Neural progenitor cell (in vitro differentiated cells): ENCODE data around the gene SPOCK1. TPM values are rescaled to one million over a fixed set of nuclear protein-coding genes. Genes with fewer than 3 reads are reported as not detected.

Experiments
- DNase-seq: peaks from one replicate; pipeline ENCODE4 v3.0.0-alpha.2; 2016; ENCODE audit warnings: low spot score
- H2AFZ ChIP-seq: fragments of 200-600 bp; sonication (generic); replicated peaks from 2 replicates; pipeline ENCODE4 v1.6.1; 2016; ENCODE audit warnings: antibody characterized with exemption
- H3F3A ChIP-seq: fragments of 200-600 bp; sonication (generic); 2 replicates; pipeline ENCODE4 v1.6.1; 2016; ENCODE audit warnings: antibody characterized with exemption, low read depth
- H3K27ac ChIP-seq: fragments of 200-600 bp; sonication (generic); 2 replicates; pipeline ENCODE4 v1.5.1; 2016; ENCODE audit warnings: mild to moderate bottlenecking
- H3K27me3 ChIP-seq: fragments of 200-600 bp; sonication (generic); 2 replicates; pipeline ENCODE4 v1.6.1; 2016; ENCODE audit warnings: mild to moderate bottlenecking, moderate library complexity
- H3K36me3 ChIP-seq: fragments of 200-600 bp; sonication (generic); 2 replicates; pipeline ENCODE4 v1.5.1; 2016
- H3K4me1 ChIP-seq: fragments of 200-600 bp; sonication (generic); 2 replicates; pipeline ENCODE4 v1.6.1; 2016; ENCODE audit warnings: mixed run types
- H3K4me2 ChIP-seq: fragments of 200-600 bp; sonication (generic); 2 replicates; pipeline ENCODE4 v1.6.1; 2016
- H3K4me3 ChIP-seq: fragments of 200-600 bp; sonication (generic); 2 replicates; pipeline ENCODE4 v1.5.1; 2016
- H3K79me2 ChIP-seq: fragments of 200-600 bp; sonication (generic); 2 replicates; pipeline ENCODE4 v1.6.1; 2016; ENCODE audit warnings: low read depth
- H3K9ac ChIP-seq: fragments of 200-600 bp; sonication (generic); 2 replicates; pipeline ENCODE4 v1.6.1; 2016
- H3K9me3 ChIP-seq: fragments of 200-600 bp; sonication (generic); 2 replicates; pipeline ENCODE4 v1.5.1; 2016; ENCODE audit warnings: low read depth
- H4K20me1 ChIP-seq: fragments of 200-600 bp; sonication (generic); 2 replicates; pipeline ENCODE4 v1.6.1; 2016; ENCODE audit warnings: low read depth
- H3K27ac Mint-ChIP-seq: 3 replicates; pipeline ENCODE4 v1.8.0; 2021; ENCODE audit warnings: mixed read lengths
- H3K27me3 Mint-ChIP-seq: 2 replicates; pipeline ENCODE4 v1.8.0; 2022; ENCODE audit warnings: low read depth, mild to moderate bottlenecking, inconsistent platforms, moderate library complexity, mixed read lengths; ENCODE audit not compliant: insufficient read depth
- H3K36me3 Mint-ChIP-seq: 3 replicates; pipeline ENCODE4 v1.8.0; 2021; ENCODE audit warnings: mixed read lengths
- H3K4me1 Mint-ChIP-seq: 3 replicates; pipeline ENCODE4 v1.8.0; 2021; ENCODE audit warnings: mixed read lengths
- H3K4me3 Mint-ChIP-seq: 3 replicates; pipeline ENCODE4 v1.8.0; 2021; ENCODE audit warnings: mild to moderate bottlenecking, moderate library complexity, mixed read lengths
- H3K9me3 Mint-ChIP-seq: 3 replicates; pipeline ENCODE4 v1.8.0; 2020; ENCODE audit warnings: mixed read lengths
- CTCF ChIP-seq: fragments of 200-600 bp; sonication (generic); IDR thresholded peaks from 2 replicates; pipeline ENCODE4 v1.5.1; 2017; ENCODE audit warnings: antibody characterized with exemption, mild to moderate bottlenecking
- EZH2 ChIP-seq: fragments of 200-600 bp; sonication (generic); IDR thresholded peaks from 2 replicates; pipeline ENCODE4 v1.6.1; 2017; ENCODE audit warnings: antibody characterized with exemption, mild to moderate bottlenecking, moderate library complexity
- EZH2phosphoT487 ChIP-seq: fragments of 200-600 bp; sonication (generic); IDR thresholded peaks from 2 replicates; pipeline ENCODE4 v1.6.1; 2017; ENCODE audit warnings: antibody characterized with exemption
- total RNA-seq: library from RNA; depleted of rRNA; stranded (reverse); fragments of >200 nt; gene quantifications from 2 replicates; pipeline ENCODE4 v1.2.3, GENCODE V29; 2015; ENCODE audit warnings: low replicate concordance

The SPOCK1 gene
- total RNA-seq, 1 donor from 2014 or later: 6.9 TPM

GRCh38 chr5:137019229-137019628 lies 479.9 kb downstream of the SPOCK1 start:
- Histone ChIP-seq H3K4me3 (no peak overlapping the region), H3K27me3 (no peaks in the 10 kb centered on the region), H3K9ac (no peak overlapping the region), H3F3A (no peaks in the 10 kb centered on the region), H3K4me1 (peaks cover 20% of the 10 kb centered on the region), H2AFZ (no peak overlapping the region), H3K27ac (no peak overlapping the region), H3K79me2 (no peaks in the 10 kb centered on the region), H3K36me3 (no peaks in the 10 kb centered on the region), H3K9me3 (no peaks in the 10 kb centered on the region), H4K20me1 (no peaks in the 10 kb centered on the region), H3K4me2 (no peak overlapping the region)
- TF ChIP-seq EZH2: no peak
- no peak for TF ChIP-seq EZH2phosphoT487
- no peak for TF ChIP-seq CTCF
- no peak for DNase-seq
- no peaks in the 10 kb centered on the region for H3K9me3 Mint-ChIP-seq
- H3K27me3 Mint-ChIP-seq: no peaks in the 10 kb centered on the region
- H3K36me3 Mint-ChIP-seq: no peaks in the 10 kb centered on the region
- H3K27ac Mint-ChIP-seq: no peak overlapping the region
- H3K4me1 Mint-ChIP-seq: peaks cover 14% of the 10 kb centered on the region
- H3K4me3 Mint-ChIP-seq: no peak overlapping the region

GRCh38 chr5:137016783-137017324 lies 482.3 kb downstream of the SPOCK1 start:
- no peaks in the 10 kb centered on the region for H3K79me2 ChIP-seq
- no peaks in the 10 kb centered on the region for H3K27me3 Mint-ChIP-seq
- peaks cover 14% of the 10 kb centered on the region for H3K4me1 Mint-ChIP-seq
- H3K27ac Mint-ChIP-seq: no peak overlapping the region
- no peak overlapping the region for H3K4me3 Mint-ChIP-seq
- H3K9me3 Mint-ChIP-seq: no peaks in the 10 kb centered on the region
- TF ChIP-seq EZH2 (no peak), EZH2phosphoT487 (no peak), CTCF (no peak)
- H3K4me3 ChIP-seq: no peak overlapping the region
- no peaks in the 10 kb centered on the region for H3K9me3 ChIP-seq
- H4K20me1 ChIP-seq: no peaks in the 10 kb centered on the region
- no peak overlapping the region for H3K27ac ChIP-seq
- peaks cover 20% of the 10 kb centered on the region for H3K4me1 ChIP-seq
- no peaks in the 10 kb centered on the region for H3K27me3 ChIP-seq
- H3K36me3 ChIP-seq: no peaks in the 10 kb centered on the region
- no peak overlapping the region for H3K9ac ChIP-seq
- no peaks in the 10 kb centered on the region for H3F3A ChIP-seq
- peak overlapping the region; percentile 47 for H2AFZ ChIP-seq
- H3K36me3 Mint-ChIP-seq: no peaks in the 10 kb centered on the region
- H3K4me2 ChIP-seq: no peak overlapping the region
- DNase-seq: peak; percentile 20

GRCh38 chr5:137015540-137016116 lies 483.5 kb downstream of the SPOCK1 start:
- Mint-ChIP-seq H3K4me3 (no peak overlapping the region), H3K9me3 (no peaks in the 10 kb centered on the region), H3K36me3 (no peaks in the 10 kb centered on the region), H3K27me3 (no peaks in the 10 kb centered on the region), H3K4me1 (peaks cover 14% of the 10 kb centered on the region), H3K27ac (no peak overlapping the region)
- Histone ChIP-seq H3K9me3 (no peaks in the 10 kb centered on the region), H3K9ac (no peak overlapping the region), H3F3A (no peaks in the 10 kb centered on the region), H2AFZ (no peak overlapping the region), H3K79me2 (no peaks in the 10 kb centered on the region), H3K4me3 (no peak overlapping the region), H3K27me3 (no peaks in the 10 kb centered on the region), H3K36me3 (no peaks in the 10 kb centered on the region), H4K20me1 (no peaks in the 10 kb centered on the region), H3K4me1 (peaks cover 20% of the 10 kb centered on the region), H3K4me2 (no peak overlapping the region), H3K27ac (no peak overlapping the region)
- TF ChIP-seq CTCF: no peak
- TF ChIP-seq EZH2: no peak
- TF ChIP-seq EZH2phosphoT487: no peak
- peak; percentile 42 for DNase-seq
